Lower leg skin (tissue), 4 donors: ENCODE data around the gene RIC8B. TPM values are rescaled to one million over a fixed set of nuclear protein-coding genes. Genes with fewer than 3 reads are reported as not detected.

ENCODE experiments used
- DNase-seq, 2 donors: peaks; one replicate each; pipeline ENCODE4 v3.0.0-alpha.2; 2019; ENCODE audit warnings: low spot score in 2 of 2
- H3K4me3 ChIP-seq: fragments of 200-600 bp; sonication (generic); 2 replicates; pipeline ENCODE4 v1.5.1; 2017; ENCODE audit warnings: mild to moderate bottlenecking, low read depth; ENCODE audit not compliant: poor library complexity, severe bottlenecking
- CTCF ChIP-seq, 3 donors: fragments of 450-650 bp; IDR thresholded peaks; one replicate each; pipeline ENCODE4 v1.5.1; 2016; ENCODE audit warnings: antibody characterized with exemption in 3 of 3, mild to moderate bottlenecking in 3 of 3, moderate library complexity in 2 of 3
- POLR2A ChIP-seq, 2 donors: fragments of 450-650 bp; IDR thresholded peaks; one replicate each; pipeline ENCODE4 v1.6.1; 2016 to 2017; ENCODE audit warnings: antibody characterized with exemption in 2 of 2, mild to moderate bottlenecking in 1 of 2, moderate library complexity in 1 of 2
- WGBS, 2 donors: methylation state at CpG; one replicate each; pipeline ENCODE4 v1.1.5; 2018; 5-methylcytosine and 5-hydroxymethylcytosine counted together
- intact Hi-C: fragments of 100-400 bp; cut with DNase I; formaldehyde crosslinking; loops from one replicate; pipeline ENCODE4 v1.15.0; 2023; ENCODE audit warnings: low total_unique reads
- total RNA-seq, 4 donors: library from RNA; depleted of rRNA; stranded (reverse); fragments of >200 nt; gene quantifications; one replicate each; pipeline ENCODE4 v1.1.0, GENCODE V29; 2016

Gene RIC8B
- total RNA-seq, 4 donors from 2014 or later, result 7.0 to 9.1 (median 8.3) TPM

DNA sequence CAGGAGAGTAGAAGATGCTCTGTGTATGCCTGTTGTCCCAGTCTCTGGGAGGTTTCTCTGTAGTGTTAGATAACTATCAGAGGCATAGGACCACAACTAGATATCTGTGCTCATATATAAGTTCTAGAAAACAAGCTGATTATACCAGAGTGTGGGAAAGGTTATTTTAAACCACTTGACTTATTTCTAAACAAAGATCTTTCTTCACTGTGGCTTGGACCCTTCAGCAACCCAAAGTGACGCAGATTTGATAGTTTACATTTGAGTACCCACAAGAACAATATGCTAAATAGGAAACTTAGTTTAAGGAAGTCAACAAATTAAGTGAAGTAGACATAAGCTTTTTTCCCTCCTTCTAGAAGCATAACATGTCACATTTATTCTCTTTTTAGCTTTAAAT lies 41.3 kb downstream of the RIC8B start:
- intact Hi-C loops, result no loop called here
- no peak for DNase-seq
- H3K4me3 ChIP-seq, result no peak overlapping the region
- WGBS, 2 donors, result 96 to 97% methylated on average over 1 of the region's 1 CpG
- TF ChIP-seq CTCF (IDR thresholded peaks at IDR 0.05), result no peak
- no peak for TF ChIP-seq POLR2A (IDR thresholded peaks at IDR 0.05)

DNA sequence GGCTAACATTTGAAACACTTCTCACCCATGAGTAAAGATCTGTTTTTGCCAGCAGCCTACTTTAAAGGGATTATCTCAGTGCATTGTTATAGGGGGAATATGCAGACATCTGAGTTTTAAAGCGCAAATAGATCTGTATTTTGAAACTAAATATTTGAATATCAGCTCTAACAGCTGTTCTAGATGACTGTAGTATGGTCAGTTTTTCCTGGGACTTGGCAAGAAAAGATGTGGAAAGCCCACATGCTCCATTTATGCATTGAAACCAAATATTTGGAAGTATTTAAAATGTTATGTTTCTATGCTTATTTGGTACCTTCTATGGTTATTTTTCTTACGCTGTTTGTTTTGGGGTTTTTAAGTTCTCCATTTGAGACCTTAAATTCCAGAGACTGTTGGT lies 41.7 kb downstream of the RIC8B start:
- no peak for DNase-seq
- TF ChIP-seq POLR2A (IDR thresholded peaks at IDR 0.05) (no peak), CTCF (IDR thresholded peaks at IDR 0.05) (no peak)
- 93 to 95% methylated on average over 2 of the region's 2 CpGs for WGBS, 2 donors
- intact Hi-C loops, result no loop called here
- no peak overlapping the region for H3K4me3 ChIP-seq

GRCh38 chr12:106819991-106820390 lies 45.5 kb downstream of the RIC8B start:
- 75 to 79% methylated on average over 1 of the region's 1 CpG for WGBS, 2 donors

DNA sequence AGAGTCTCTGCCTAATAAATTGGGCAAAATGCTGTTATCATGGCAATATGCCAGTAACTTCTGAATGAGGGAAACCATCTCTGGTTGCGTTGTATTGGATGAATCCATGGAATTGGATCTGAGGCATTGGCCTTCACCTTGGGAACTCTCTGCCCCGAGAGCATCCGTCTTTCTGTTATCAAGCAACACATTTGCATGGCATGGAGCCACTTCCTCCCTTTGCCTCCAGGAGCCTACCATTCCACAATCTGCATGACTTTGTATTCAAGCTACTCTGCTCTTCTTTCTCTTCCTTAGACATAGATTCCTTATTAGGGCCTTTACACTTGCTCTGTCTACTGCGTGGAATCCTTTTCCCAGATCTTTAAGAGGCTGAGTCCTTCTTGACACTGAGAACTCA lies 57.2 kb downstream of the RIC8B start:
- no peak for DNase-seq
- TF ChIP-seq POLR2A (IDR thresholded peaks at IDR 0.05), result no peak
- TF ChIP-seq CTCF (IDR thresholded peaks at IDR 0.05), result no peak
- 90 to 92% methylated on average over 4 of the region's 4 CpGs for WGBS, 2 donors
- intact Hi-C loops, result no loop called here
- no peak overlapping the region for H3K4me3 ChIP-seq

More at GRCh38 chr12:106819991-106820390, 45.5 kb downstream of the RIC8B start:
- intact Hi-C loops, result no loop called here
- DNase-seq, result no peak
- H3K4me3 ChIP-seq, result no peak overlapping the region
- no peak for TF ChIP-seq POLR2A (IDR thresholded peaks at IDR 0.05)
- no peak for TF ChIP-seq CTCF (IDR thresholded peaks at IDR 0.05)

- no peak for TF ChIP-seq POLR2A (IDR thresholded peaks at IDR 0.05)
- no peak for TF ChIP-seq CTCF (IDR thresholded peaks at IDR 0.05)
- intact Hi-C loops, result no loop called here
- 92 to 96% methylated on average over 8 of the region's 8 CpGs for WGBS, 2 donors
- no peak overlapping the region for H3K4me3 ChIP-seq
- no peak for DNase-seq
These were observed 63.3 kb downstream of the RIC8B start for GRCh38 chr12:106837782-106838181.

- TF ChIP-seq POLR2A (IDR thresholded peaks at IDR 0.05), result no peak
- no peak for TF ChIP-seq CTCF (IDR thresholded peaks at IDR 0.05)
- no peak overlapping the region for H3K4me3 ChIP-seq
- WGBS, 2 donors, result 92 to 97% methylated on average over 1 of the region's 1 CpG
- intact Hi-C loops, result no loop called here
- no peak for DNase-seq
These were observed 64.9 kb downstream of the RIC8B start for GRCh38 chr12:106839333-106839732.
